Hematopoietic multipotent progenitor cell treated with erythropoietin and hydrocortisone succinate and interleukin-3 and kit ligand, for 8 days (in vitro differentiated cells): ENCODE data around the gene HOPX.
"Not testable (repeated sequence)": the region's sequence is repeated elsewhere in the genome, so short reads cannot be mapped to it uniquely, and the experiment has no call there.

Experiments
- DNase-seq: peaks from one replicate; pipeline ENCODE4 v3.0.0-alpha.2; 2015

The HOPX gene

GRCh38 chr4:56622176-56622575, 58.9 kb downstream of the HOPX start:
- no peak for DNase-seq

GRCh38 chr4:56619816-56620215, 61.3 kb downstream of the HOPX start:
- no peak for DNase-seq

DNA sequence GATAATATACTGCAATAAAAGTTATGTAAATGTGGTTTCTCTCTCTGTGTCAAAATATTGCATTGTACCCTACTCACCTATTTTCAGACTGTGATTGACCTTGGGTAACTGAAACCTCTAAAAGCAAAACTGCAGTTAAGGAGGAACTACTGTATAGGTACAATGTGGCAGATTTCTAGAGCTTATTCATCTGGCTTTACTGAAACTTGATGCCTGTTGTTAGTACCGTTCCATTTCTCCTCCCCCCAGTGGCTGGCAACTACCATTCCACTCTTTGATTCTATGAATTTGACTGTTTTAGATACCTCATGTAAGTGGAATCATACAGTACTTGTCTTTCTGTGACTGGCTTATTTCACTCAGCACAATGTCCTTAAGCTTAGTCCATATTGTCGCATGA, 61.9 kb downstream of the HOPX start:
- no peak for DNase-seq

DNA sequence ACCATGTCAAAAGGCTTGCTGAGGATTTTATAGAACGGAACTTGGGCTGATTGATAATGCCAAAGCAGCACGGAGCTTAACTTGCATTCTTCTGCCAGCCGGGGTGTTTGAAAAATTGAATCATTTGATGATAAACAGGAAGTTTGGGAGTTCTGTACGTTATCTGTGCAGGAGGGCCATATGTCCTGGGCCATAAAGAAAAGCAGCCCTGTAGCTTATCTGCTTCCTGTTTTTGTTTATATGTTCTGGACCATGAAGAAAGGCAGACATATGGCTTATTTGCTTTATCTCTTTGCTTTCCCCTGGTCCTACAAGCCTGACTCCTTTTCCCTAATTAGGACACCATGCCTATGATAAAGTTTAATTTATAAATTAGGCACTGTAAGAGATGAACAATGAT, 62.4 kb downstream of the HOPX start:
- no peak for DNase-seq

GRCh38 chr4:56613101-56613862, 67.8 kb downstream of the HOPX start:
- DNase-seq, result no peak

GRCh38 chr4:56612282-56612681, 68.8 kb downstream of the HOPX start:
- no peak for DNase-seq

DNA sequence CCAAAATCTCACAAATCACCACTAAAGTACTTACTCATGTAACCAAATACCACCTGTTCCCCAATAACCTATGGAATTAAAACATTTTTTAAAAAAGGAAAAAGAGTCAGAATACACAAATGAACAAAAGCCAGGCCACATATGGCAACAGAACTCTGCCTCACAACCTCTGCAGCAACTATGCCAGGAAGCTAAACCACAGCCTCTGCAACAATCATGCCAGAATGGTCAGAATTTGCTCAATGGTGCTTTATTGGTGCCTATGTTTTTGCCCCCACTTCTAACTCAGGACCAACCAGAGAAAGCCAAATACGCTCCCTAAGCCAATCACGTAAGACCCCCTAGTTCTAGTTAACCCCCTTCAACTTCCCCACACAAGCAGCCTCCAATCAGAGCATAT, 69.6 kb downstream of the HOPX start:
- no peak for DNase-seq

DNA sequence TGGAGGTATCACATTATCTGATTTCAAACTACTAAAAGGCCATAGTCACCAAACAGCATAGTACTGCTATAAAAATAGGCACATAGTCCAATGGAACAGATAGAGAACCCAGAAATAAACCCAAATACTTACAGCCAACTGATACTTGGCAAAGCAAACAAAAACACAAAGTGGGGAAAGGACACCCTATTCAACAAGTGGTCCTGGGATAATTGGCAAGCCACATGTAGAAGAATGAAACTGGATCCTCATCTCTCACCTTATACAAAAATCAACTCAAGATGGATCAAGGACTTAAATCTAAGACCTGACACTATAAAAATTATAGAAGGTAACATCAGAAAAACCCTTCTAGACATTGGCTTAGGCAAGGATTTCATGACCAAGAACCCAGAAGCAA, 70.9 kb downstream of the HOPX start:
- not testable (repeated sequence) for DNase-seq

- DNase-seq, result no peak
Measured at GRCh38 chr4:56607926-56608325, 73.2 kb downstream of the HOPX start.

- DNase-seq, result no peak
Measured at GRCh38 chr4:56606385-56606784, 74.7 kb downstream of the HOPX start.

- DNase-seq, result not testable (repeated sequence)
Measured at GRCh38 chr4:56605464-56605863, 75.6 kb downstream of the HOPX start.

GRCh38 chr4:56603297-56603696, 77.8 kb downstream of the HOPX start:
- DNase-seq, result no peak
